HEK293T (cell line): ENCODE data around the gene COX6A2.

Source experiments
- CTCF ChIA-PET: fragments of 350-600 bp; formaldehyde crosslinking; extraction: SDS; loops from one replicate; lab custom pipeline; 2021; ENCODE audit warnings: antibody characterized with exemption, inconsistent platforms; lab: Yijun Ruan, JAX
- POLR2A ChIA-PET: fragments of 350-600 bp; formaldehyde crosslinking; extraction: SDS; loops from one replicate; lab custom pipeline; 2020; ENCODE audit warnings: antibody characterized with exemption, inconsistent platforms; lab: Yijun Ruan, JAX
- DNase-seq: peaks from one replicate; pipeline ENCODE4 v3.0.0; 2012; ENCODE audit warnings: mixed read lengths; ENCODE audit errors: extremely low spot score
- ARNT ChIP-seq: fragments of 450-650 bp; IDR thresholded peaks from 2 replicates; pipeline ENCODE4 v1.6.1; 2017; ENCODE audit warnings: mild to moderate bottlenecking
- BHLHE40 ChIP-seq: fragments of 450-650 bp; IDR thresholded peaks from 2 replicates; pipeline ENCODE4 v1.6.1; 2016; ENCODE audit warnings: mild to moderate bottlenecking, moderate library complexity, borderline replicate concordance
- CTBP1 ChIP-seq: fragments of 450-650 bp; IDR thresholded peaks from 2 replicates; pipeline ENCODE4 v1.6.1; 2016; ENCODE audit warnings: borderline replicate concordance
- ELF4 ChIP-seq: fragments of 450-650 bp; IDR thresholded peaks from 2 replicates; pipeline ENCODE4 v1.6.1; 2017; ENCODE audit warnings: antibody characterized with exemption
- FOXA1 ChIP-seq: fragments of 450-650 bp; IDR thresholded peaks from 2 replicates; pipeline ENCODE4 v1.6.1; 2016; ENCODE audit warnings: mild to moderate bottlenecking
- FOXK2 ChIP-seq: fragments of 450-650 bp; IDR thresholded peaks from 2 replicates; pipeline ENCODE4 v1.6.1; 2016; ENCODE audit warnings: mild to moderate bottlenecking
- FOXM1 ChIP-seq: fragments of 450-650 bp; IDR thresholded peaks from 2 replicates; pipeline ENCODE4 v1.6.1; 2017; ENCODE audit warnings: mild to moderate bottlenecking, borderline replicate concordance
- HDGF ChIP-seq: fragments of 450-650 bp; IDR thresholded peaks from 2 replicates; pipeline ENCODE4 v1.6.1; 2017; ENCODE audit warnings: antibody characterized with exemption, borderline replicate concordance
- L3MBTL2 ChIP-seq: fragments of 450-650 bp; conservative IDR thresholded peaks from 2 replicates; pipeline ENCODE4 v1.6.1; 2016; ENCODE audit warnings: mild to moderate bottlenecking
- LEF1 ChIP-seq: fragments of 450-650 bp; IDR thresholded peaks from 2 replicates; pipeline ENCODE4 v1.6.1; 2017; ENCODE audit warnings: mild to moderate bottlenecking, borderline replicate concordance
- NFRKB ChIP-seq: fragments of 450-650 bp; IDR thresholded peaks from 2 replicates; pipeline ENCODE4 v1.6.1; 2016; ENCODE audit warnings: mild to moderate bottlenecking, moderate library complexity
- SP1 ChIP-seq: fragments of 450-650 bp; IDR thresholded peaks from 2 replicates; pipeline ENCODE4 v1.6.1; 2017
- SUZ12 ChIP-seq: fragments of 450-650 bp; IDR thresholded peaks from 2 replicates; pipeline ENCODE4 v1.6.1; 2016; ENCODE audit warnings: mild to moderate bottlenecking
- TARDBP ChIP-seq: fragments of 450-650 bp; IDR thresholded peaks from 2 replicates; pipeline ENCODE4 v1.6.1; 2016
- ZNF384 ChIP-seq: fragments of 450-650 bp; IDR thresholded peaks from 2 replicates; pipeline ENCODE4 v1.6.1; 2016
- TF ChIP-seq, protein P1 (sequence below): fragments of 450-650 bp; IDR thresholded peaks from 2 replicates; pipeline ENCODE4 v1.6.1; 2016

COX6A2 gene

GRCh38 chr16:31473264-31473984 lies 45.3 kb upstream of the COX6A2 start:
- CTCF ChIA-PET, result interaction anchor here (1.2 kb wide), 1 partner anchor 13 kb away, joined by 5 read pairs; no protein-coding TSS in a partner anchor
- TF ChIP-seq ELF4 (no peak), LEF1 (no peak), FOXA1 (no peak), CTBP1 (no peak), TARDBP (no peak), NFRKB (no peak), BHLHE40 (no peak), L3MBTL2 (no peak), FOXK2 (no peak), HDGF (no peak), SUZ12 (no peak), ZNF384 (no peak)
- TF ChIP-seq, protein P1, sequence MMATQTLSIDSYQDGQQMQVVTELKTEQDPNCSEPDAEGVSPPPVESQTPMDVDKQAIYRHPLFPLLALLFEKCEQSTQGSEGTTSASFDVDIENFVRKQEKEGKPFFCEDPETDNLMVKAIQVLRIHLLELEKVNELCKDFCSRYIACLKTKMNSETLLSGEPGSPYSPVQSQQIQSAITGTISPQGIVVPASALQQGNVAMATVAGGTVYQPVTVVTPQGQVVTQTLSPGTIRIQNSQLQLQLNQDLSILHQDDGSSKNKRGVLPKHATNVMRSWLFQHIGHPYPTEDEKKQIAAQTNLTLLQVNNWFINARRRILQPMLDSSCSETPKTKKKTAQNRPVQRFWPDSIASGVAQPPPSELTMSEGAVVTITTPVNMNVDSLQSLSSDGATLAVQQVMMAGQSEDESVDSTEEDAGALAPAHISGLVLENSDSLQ, result no peak
- no peak for DNase-seq
- POLR2A ChIA-PET, result interaction anchor here (0.7 to 3.9 kb wide), 2 partner anchors 13 to 21 kb away, joined by 3 to 27 read pairs; partner anchors contain the start of gene ARMC5

- DNase-seq, result peak; percentile 83
- ChIA-PET POLR2A (interaction anchor here (0.7 to 3.9 kb wide), 3 partner anchors 13 to 20 kb away, joined by 3 to 27 read pairs (median 4); partner anchors contain the start of gene ARMC5), CTCF (no interaction called here)
These were observed 44.6 kb upstream of the COX6A2 start for GRCh38 chr16:31472709-31473203.

GRCh38 chr16:31471875-31472708 lies 43.9 kb upstream of the COX6A2 start, which contains the start of gene TGFB1I1:
Gene TGFB1I1 (plus strand): TSS chr16:31472152. CDS start chr16:31472189, 37 bp downstream.
- peak; percentile 32 for DNase-seq
- TF ChIP-seq SP1 (no peak), SUZ12 (no peak), HDGF (no peak)
- ChIA-PET CTCF (interaction anchor here (1.3 kb wide), 1 partner anchor 11 kb away, joined by 3 read pairs; no protein-coding TSS in a partner anchor), POLR2A (interaction anchor here (1.0 to 3.9 kb wide), 3 partner anchors 12 to 19 kb away, joined by 3 to 27 read pairs (median 4); partner anchors contain the start of gene ARMC5)

More at GRCh38 chr16:31472709-31473203, 44.6 kb upstream of the COX6A2 start:
- TF ChIP-seq NFRKB (no peak), HDGF (0 out of 2 replicates have a peak, but pooled peaks have one; percentile 30)

- CTCF ChIA-PET, result interaction anchor here (1.3 kb wide), 1 partner anchor 11 kb away, joined by 3 read pairs; no protein-coding TSS in a partner anchor
- POLR2A ChIA-PET, result interaction anchor here (1.0 to 3.9 kb wide), 3 partner anchors 11 to 18 kb away, joined by 3 to 27 read pairs (median 4); partner anchors contain the start of gene ARMC5
- DNase-seq, result no peak
- TF ChIP-seq ELF4 (no peak), L3MBTL2 (no peak), BHLHE40 (no peak), LEF1 (no peak), HDGF (no peak), FOXM1 (no peak), FOXK2 (no peak), CTBP1 (no peak), ARNT (no peak), TARDBP (no peak), SUZ12 (no peak), NFRKB (no peak)
- TF ChIP-seq, protein P1, result no peak
These were observed 43.2 kb upstream of the COX6A2 start for GRCh38 chr16:31471241-31471874.

DNA sequence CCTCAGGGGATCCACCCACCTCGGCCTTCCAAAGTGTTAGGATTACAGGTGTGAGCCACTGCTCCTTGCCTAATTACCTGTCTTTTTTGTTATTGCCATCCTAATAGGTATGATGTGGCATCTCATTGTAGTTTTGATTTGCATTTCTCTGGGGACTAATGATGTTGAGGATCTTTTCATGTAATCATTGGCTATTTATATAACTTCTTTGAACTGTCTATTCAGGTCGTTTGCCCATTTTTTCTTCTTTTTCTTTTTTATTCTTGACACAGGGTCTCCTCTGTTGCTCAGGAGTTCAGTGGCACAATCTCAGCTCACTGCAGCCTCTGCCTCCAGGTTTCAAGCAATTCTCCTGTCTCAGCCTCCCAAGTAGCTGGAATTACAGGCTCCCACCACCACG lies 42.5 kb upstream of the COX6A2 start:
- ChIA-PET CTCF (no interaction called here), POLR2A (interaction anchor here (1.5 to 3.9 kb wide), 2 partner anchors 11 to 15 kb away, joined by 3 to 27 read pairs; partner anchors contain the start of gene ARMC5)

More for the DNA sequence above, 42.5 kb upstream of the COX6A2 start:
- DNase-seq, result no peak
- TF ChIP-seq LEF1 (no peak), NFRKB (no peak)
- TF ChIP-seq, protein P1, result no peak
